Activated naive CD4-positive, alpha-beta T cell (primary cell): ENCODE measurements around the gene FBXL15.

Experiments used
- DNase-seq, 4 experiments: peaks; one replicate each; lab custom pipeline; 2025; lab: John Stamatoyannopoulos, UW

Gene FBXL15

DNA sequence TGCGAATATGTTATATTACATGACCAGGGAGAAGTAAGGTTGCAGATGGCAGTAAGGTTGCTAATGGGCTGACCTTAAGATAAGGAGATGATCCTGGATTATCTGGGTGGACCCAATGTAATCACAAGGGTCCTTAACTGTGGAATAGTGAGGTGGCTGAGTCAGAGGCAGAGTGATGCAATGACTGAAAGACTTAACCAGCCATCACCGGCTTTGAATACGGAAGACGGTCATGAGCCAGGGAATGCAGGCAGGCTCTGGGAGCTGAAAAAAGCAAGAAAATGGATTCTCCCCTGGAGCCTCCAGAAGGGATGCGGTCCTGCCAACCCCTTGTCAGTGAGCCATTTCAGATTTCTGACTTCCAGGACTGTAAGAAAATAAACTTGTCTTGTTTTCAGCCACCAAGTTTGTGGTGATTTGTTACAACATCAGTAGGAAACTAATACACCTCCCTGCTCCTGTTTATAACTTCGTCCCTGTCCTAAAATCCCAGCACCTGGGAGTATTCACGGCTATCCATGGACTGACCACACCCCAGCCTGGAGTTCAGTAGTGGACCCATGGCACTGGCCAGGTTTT lies 35.3 kb downstream of the FBXL15 start:
- no peak for DNase-seq

DNA sequence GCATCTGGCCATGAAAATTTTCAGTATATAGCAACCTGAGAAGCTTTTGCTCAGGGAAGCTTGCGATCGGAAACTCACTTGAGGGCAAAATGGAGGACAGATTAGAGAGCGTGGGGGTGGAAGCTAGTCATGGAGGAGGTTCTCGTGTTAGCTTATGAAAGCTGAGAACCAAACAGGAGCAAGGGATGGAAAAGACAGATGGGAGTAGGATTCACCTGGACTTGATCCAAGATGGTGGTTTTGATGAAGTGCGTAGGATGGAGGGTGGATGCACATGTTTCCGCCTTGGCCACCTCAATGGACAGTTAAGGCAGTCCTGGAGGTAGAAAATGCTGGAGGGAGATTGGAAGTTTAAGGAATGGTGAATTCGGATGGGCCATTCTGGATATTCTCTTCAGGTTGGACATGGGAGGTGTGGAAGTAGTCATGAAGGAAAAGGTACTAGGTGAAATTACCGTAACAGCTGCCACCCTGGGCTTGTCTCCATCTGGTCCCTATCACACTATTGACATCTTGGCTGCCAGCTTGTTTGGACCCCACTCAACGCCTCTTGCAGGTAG lies 37.0 kb downstream of the FBXL15 start:
- no peak for DNase-seq

DNA sequence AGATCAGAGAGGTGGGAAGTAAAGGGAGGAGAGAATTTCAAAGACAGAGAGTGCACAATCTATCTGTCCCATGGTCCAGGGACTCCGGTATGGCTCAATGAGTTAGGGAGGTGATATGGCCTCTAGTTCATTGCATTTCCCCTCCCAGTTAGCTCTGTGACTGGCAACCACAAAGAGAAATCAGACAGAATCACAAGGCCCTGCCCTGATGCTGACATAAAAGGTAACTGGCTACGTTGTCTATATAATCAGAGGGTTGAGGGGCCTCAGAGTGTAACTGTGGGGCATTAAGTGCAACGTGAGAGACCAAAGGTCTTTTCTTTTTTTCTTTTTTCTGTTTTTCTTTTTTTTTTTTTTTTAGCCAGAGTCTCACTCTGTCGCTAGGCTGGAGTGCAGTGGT lies 38.0 kb downstream of the FBXL15 start:
- DNase-seq: no peak

DNA sequence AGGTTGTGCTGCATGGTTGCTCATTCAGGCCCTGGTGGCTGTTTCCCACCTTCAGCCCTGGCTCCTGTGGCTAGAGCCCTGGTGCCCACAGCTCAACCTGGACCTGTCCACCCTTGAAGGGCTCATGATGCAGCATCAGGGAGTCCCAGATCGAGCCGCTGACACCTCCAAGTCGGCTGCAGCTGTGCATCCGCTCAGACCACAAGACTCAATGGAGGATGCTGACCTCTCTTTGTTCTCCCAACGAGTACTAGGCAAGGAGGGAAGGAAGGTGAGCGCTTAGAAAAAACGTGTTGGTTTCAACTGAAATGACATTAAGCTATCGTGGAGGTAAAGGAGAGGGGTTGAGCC lies 40.2 kb downstream of the FBXL15 start:
- DNase-seq: no peak

DNA sequence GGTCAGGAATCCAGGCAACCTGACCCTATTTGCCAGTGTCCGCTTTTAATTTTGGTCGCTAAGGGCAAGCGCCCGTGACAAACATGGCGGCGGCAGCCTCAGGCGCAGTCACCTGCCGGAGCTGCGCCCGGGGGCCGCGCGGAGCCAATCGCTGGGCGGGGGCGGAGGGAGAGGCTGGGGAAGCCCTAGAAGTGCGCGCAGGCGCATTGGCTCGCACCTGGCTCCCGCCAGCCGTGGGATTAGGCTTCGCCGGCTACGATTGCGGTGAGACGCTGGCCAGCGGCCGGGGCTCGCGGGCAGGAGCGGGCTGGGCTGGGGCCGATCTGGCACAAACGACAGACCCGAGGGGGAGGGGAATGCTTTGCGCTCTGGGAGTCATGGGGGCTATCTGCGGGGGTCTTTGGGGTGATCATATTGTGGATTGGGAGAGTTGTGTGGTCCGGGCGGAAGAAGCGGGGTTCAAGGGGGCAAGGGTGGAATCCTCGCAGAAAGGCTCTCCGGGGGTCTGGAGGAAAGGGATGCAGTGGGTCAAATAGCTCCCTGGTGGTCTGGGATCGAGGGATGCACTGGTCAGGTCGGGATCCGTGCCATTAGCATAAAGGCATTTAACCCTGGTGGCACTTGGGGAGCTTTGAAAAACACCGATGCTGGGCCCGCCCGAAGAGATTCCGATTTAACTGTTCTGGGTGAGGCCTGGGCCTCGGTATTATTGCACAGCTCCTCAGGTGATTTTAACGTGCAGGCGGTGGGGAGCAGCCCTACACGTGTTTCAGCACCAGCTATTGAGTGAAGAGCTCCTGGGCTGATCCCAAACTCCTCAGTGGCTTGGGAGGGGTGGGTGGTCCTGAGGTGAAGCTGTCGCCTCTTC lies 40.8 kb downstream of the FBXL15 start:
- DNase-seq: peak; percentile 68 to 91 (median 80)

- DNase-seq: no peak
Measured at GRCh38 chr10:102462512-102463054, 41.9 kb downstream of the FBXL15 start.

GRCh38 chr10:102463983-102464382 lies 43.3 kb downstream of the FBXL15 start:
- no peak for DNase-seq

GRCh38 chr10:102465466-102465865 lies 44.8 kb downstream of the FBXL15 start:
- no peak for DNase-seq

DNA sequence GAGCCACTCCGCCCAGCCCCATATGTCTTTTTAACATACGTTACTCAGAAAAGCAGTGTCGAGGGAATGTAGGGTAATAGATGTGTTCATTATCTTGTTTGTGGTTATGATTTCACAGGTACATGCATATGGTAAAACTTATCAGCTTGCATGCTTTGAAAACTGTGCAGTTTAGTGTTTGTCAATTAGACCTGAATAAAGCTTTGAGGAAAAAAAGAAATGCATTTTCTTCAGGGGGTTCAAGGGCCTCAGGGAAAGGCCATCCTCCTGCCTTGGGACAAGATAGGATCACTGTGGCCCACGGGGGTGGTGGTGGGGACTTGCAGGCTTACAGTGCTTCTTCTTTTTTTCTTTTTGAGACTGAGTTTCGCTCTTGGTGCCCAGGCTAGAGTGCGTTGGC lies 46.7 kb downstream of the FBXL15 start:
- no peak for DNase-seq

DNA sequence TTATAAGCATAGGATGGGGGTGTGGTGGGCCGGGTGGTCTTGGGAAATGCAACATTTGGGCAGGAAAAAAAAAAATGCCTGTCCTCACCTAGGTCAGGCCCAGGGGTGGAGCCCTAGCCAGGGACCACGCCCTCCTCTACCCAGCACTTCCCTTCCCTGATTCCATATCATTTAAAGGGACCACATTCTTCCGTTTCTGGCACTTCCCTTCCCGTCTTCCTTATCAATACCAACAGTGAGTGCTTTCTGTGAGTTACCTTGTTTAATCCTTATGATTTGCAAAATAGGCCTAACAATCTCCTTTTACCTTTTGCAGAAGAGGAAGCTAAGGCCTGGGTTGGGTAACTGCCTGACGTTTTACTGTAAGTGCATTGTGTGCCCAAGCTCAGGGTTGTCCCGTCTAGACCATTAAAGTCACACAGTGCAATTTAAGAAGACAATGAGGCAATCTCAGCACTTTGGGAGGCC lies 47.4 kb downstream of the FBXL15 start:
- no peak for DNase-seq

DNA sequence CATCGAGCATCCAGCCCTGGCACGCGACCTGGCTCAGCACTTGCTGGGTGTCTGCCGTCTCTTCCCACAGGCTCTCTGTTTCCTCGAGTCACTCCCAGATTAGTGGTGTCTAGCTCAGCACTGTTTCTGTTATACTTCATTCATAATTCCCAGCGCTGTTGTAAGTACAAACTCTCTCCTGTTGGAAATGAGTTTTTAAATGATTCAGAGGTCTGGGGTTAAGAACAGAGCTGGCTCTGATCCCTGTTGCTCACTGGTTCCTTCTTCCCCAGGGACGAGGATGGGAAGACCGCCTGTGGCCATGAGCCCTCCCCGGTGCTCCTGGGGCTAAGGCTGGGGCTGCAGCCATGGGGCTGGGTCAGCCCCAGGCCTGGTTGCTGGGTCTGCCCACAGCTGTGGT lies 48.0 kb downstream of the FBXL15 start:
- no peak for DNase-seq

DNA sequence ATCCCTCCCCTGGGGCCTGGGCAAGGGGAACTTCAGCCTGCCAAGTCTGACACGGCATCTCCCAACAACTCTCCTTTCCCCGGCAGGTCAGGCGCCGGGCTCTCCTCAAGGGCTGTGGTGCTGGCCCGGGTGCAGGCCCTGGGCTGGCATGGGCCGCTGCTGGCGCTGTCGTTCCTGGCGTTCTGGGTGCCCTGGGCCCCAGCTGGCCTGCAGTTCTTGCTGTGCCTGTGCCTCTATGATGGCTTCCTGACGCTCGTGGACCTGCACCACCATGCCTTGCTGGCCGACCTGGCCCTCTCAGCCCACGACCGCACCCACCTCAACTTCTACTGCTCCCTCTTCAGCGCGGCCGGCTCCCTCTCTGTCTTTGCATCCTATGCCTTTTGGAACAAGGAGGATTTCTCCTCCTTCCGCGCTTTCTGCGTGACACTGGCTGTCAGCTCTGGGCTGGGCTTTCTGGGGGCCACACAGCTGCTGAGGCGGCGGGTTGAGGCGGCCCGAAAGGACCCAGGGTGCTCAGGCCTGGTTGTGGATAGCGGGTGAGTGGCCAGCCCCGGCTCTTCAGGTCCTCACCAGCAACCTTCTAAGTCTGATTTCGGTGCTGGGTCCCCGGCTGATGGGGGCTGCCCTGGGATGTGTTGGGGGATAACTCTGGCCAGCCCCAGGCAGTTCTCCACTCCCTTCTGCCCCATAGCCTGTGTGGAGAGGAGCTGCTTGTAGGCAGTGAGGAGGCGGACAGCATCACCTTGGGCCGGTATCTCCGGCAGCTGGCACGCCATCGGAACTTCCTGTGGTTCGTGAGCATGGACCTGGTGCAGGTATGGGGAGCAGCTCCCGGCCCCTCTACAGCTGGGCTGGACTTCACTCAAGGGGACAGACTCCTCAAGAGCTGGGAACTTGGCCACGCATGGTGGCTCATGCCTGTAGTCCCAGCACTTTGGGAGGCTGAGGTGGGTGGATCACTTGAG lies 50.2 kb downstream of the FBXL15 start:
- DNase-seq: no peak
